Endothelial cell of umbilical vein (primary cell): Measurements from ENCODE around the gene C1orf174. TPM values are rescaled to one million over a fixed set of nuclear protein-coding genes. Genes with fewer than 3 reads are reported as not detected.

Experiments used
- BruUV-seq: library from RNA; stranded (reverse); fragments of 400-500 nt; replicated peaks from 2 replicates; lab custom pipeline; 2021; lab: Mats Ljungman, UMichigan
- CTCF ChIA-PET: fragments of 300-600, 350-600 bp; sonication (Branson Sonifier 250); formaldehyde crosslinking; loops from one replicate; lab custom pipeline; 2021; ENCODE audit warnings: antibody characterized with exemption, inconsistent platforms; lab: Charles Lee
- POLR2A ChIA-PET: fragments of 300-600, 350-600 bp; sonication (Branson Sonifier 250); formaldehyde crosslinking; loops from one replicate; lab custom pipeline; 2021; ENCODE audit warnings: antibody characterized with exemption, inconsistent platforms; lab: Charles Lee
- DNase-seq: peaks from one replicate; pipeline ENCODE4 v3.0.0-alpha.2; 2011; ENCODE audit warnings: low read depth, low spot score
- FAIRE-seq: peaks from 2 replicates; lab custom pipeline; 2011; peaks lifted over from hg19 to GRCh38; lab: Jason Lieb, UNC
- H2AFZ ChIP-seq: 2 replicates; pipeline ENCODE4 v1.6.0; 2012; ENCODE audit warnings: low read depth, low read length, control low read depth, inconsistent platforms
- H3K27ac ChIP-seq: 2 replicates; pipeline ENCODE4 v1.5.1; 2011; ENCODE audit warnings: low read depth, mild to moderate bottlenecking, control low read depth, low read length, moderate library complexity; ENCODE audit not compliant: insufficient read depth
- H3K27me3 ChIP-seq, 2 experiments: 2 replicates each; pipeline versions ENCODE4 v1.6.0 to v1.6.1; 2011; ENCODE audit warnings: low read length in 2 of 2, mixed read lengths in 1 of 2; ENCODE audit not compliant: control insufficient read depth in 2 of 2, insufficient read depth in 2 of 2
- H3K36me3 ChIP-seq, 2 experiments: 2 replicates in 1 of 2; 3 replicates in 1 of 2; pipeline ENCODE4 v1.5.1; 2011; ENCODE audit warnings: low read length in 2 of 2, mild to moderate bottlenecking in 1 of 2, moderate library complexity in 1 of 2; ENCODE audit not compliant: control insufficient read depth in 2 of 2, insufficient read depth in 2 of 2; ENCODE audit errors: extremely low read depth in 1 of 2
- H3K4me1 ChIP-seq: 3 replicates; pipeline ENCODE4 v1.5.1; 2011; ENCODE audit warnings: mild to moderate bottlenecking, low read length; ENCODE audit not compliant: control insufficient read depth, insufficient read depth; ENCODE audit errors: extremely low read depth
- H3K4me2 ChIP-seq: 2 replicates; pipeline ENCODE4 v1.6.1; 2011; ENCODE audit warnings: low read length, control low read depth, mixed read lengths; ENCODE audit not compliant: insufficient read depth
- H3K4me3 ChIP-seq, 3 experiments: fragments of 200-600 bp in 1 of 3; sonication (generic), shearing (Covaris generic) in 1 of 3; replicated peaks in 1 of 3; 2 replicates each; pipeline ENCODE4 v1.5.1; 2011 to 2016; ENCODE audit warnings: control low read depth in 3 of 3, low read length in 3 of 3, mild to moderate bottlenecking in 2 of 3, inconsistent platforms in 1 of 3, low read depth in 1 of 3, moderate library complexity in 1 of 3; ENCODE audit not compliant: insufficient read depth in 1 of 3
- H3K79me2 ChIP-seq: 2 replicates; pipeline ENCODE4 v1.6.0; 2012; ENCODE audit warnings: low read length, inconsistent platforms; ENCODE audit not compliant: control insufficient read depth, insufficient read depth
- H3K9ac ChIP-seq: replicated peaks from 2 replicates; pipeline ENCODE3; 2011; ENCODE audit warnings: low read length, control low read depth; ENCODE audit not compliant: insufficient read depth; ENCODE audit errors: extremely low read depth
- H3K9me1 ChIP-seq: replicated peaks from 3 replicates; pipeline ENCODE4 v1.6.0; 2011; ENCODE audit warnings: mild to moderate bottlenecking, low read length; ENCODE audit not compliant: control insufficient read depth, insufficient read depth; ENCODE audit errors: extremely low read depth
- H3K9me3 ChIP-seq: replicated peaks from 2 replicates; pipeline ENCODE4 v1.5.1; 2012; ENCODE audit warnings: low read length, inconsistent platforms; ENCODE audit not compliant: control insufficient read depth, insufficient read depth
- H4K20me1 ChIP-seq: replicated peaks from 2 replicates; pipeline ENCODE3; 2011; ENCODE audit warnings: mild to moderate bottlenecking, low read length; ENCODE audit not compliant: control insufficient read depth, insufficient read depth; ENCODE audit errors: extremely low read depth
- CTCF ChIP-seq, 2 donors: IDR thresholded peaks; 1 replicate in 1 of 2; 2 replicates in 1 of 2; pipeline ENCODE4 v1.5.1; 2011; ENCODE audit warnings: low read length in 2 of 2, mild to moderate bottlenecking in 2 of 2, moderate library complexity in 2 of 2, control low read depth in 1 of 2, inconsistent platforms in 1 of 2, low read depth in 1 of 2; ENCODE audit not compliant: insufficient read depth in 1 of 2; ENCODE audit errors: extremely low read depth in 1 of 2
- EZH2 ChIP-seq: IDR thresholded peaks from 2 replicates; pipeline ENCODE4 v1.6.1; 2012; ENCODE audit warnings: borderline replicate concordance, low read depth, mild to moderate bottlenecking, moderate library complexity, low read length, inconsistent platforms; ENCODE audit not compliant: severe bottlenecking
- FOS ChIP-seq: IDR thresholded peaks from 2 replicates; pipeline ENCODE4 v1.6.1; 2011; ENCODE audit warnings: mild to moderate bottlenecking, low read length, moderate library complexity, borderline replicate concordance; ENCODE audit not compliant: insufficient read depth
- GATA2 ChIP-seq: IDR thresholded peaks from 2 replicates; pipeline ENCODE4 v1.7.0; 2011; ENCODE audit warnings: low read depth, mild to moderate bottlenecking, moderate library complexity, mixed read lengths, low read length; ENCODE audit not compliant: insufficient read length, insufficient read depth
- JUN ChIP-seq: IDR thresholded peaks from 2 replicates; pipeline ENCODE4 v1.6.1; 2011; ENCODE audit warnings: borderline replicate concordance, low read depth; ENCODE audit not compliant: insufficient read length, insufficient read depth
- MYC ChIP-seq: IDR thresholded peaks from one replicate; pipeline ENCODE4 v1.6.1; 2011; ENCODE audit warnings: mild to moderate bottlenecking, low read depth, low read length
- POLR2A ChIP-seq: IDR thresholded peaks from 2 replicates; pipeline ENCODE4 v1.6.1; 2012; ENCODE audit warnings: low read depth, mild to moderate bottlenecking, control low read depth, low read length
- POLR2AphosphoS5 ChIP-seq: IDR thresholded peaks from 2 replicates; pipeline ENCODE4 v1.6.1; 2012; ENCODE audit warnings: low read depth, mild to moderate bottlenecking, control low read depth, low read length, moderate library complexity; ENCODE audit not compliant: insufficient read depth
- dilution Hi-C: fragments of 300-500 bp; cut with MboI; formaldehyde crosslinking; loops from one replicate; pipeline ENCODE4 v1.15.0; 2019; ENCODE audit warnings: low sequenced_read_pairs; ENCODE audit not compliant: extremely low pct_ligation_motif_present
- intact Hi-C: fragments of 100-400 bp; cut with micrococcal nuclease; formaldehyde crosslinking; loops from one replicate; pipeline ENCODE4 v1.10.0; 2022
- polyA plus RNA-seq, 4 experiments: library from polyadenylated mRNA; depleted of rRNA in 3 of 4; stranded (reverse) in 3 of 4; unstranded in 1 of 4; fragments of >200 nt; gene quantifications; 2 replicates each; pipeline versions ENCODE4 v1.2.1 to v1.2.3, GENCODE V29; 2011 to 2012; ENCODE audit warnings: missing spikeins in 1 of 4
- total RNA-seq: library from RNA; stranded (reverse); gene quantifications from 2 replicates; pipeline ENCODE4 v1.2.3, GENCODE V29; 2021
- TF ChIP-seq, protein P1 (sequence below): IDR thresholded peaks from 2 replicates; pipeline ENCODE4 v1.6.1; 2011; ENCODE audit not compliant: insufficient read depth, insufficient read length

C1orf174 gene
- total and polyA plus RNA-seq, 2 donors (not counting 3 experiments of a cell fraction or from before 2014, with no cell fraction given), result 28.0 to 31.7 TPM

GRCh38 chr1:3919706-3920105 is 19.6 kb upstream of the C1orf174 start:
- CTCF ChIA-PET, result no interaction called here
- dilution Hi-C loops, result no loop called here
- H3K9ac ChIP-seq, result no peak overlapping the region
- POLR2A ChIA-PET, result no interaction called here
- intact Hi-C loops, result no loop called here
- H3K4me1 ChIP-seq, result no peaks in the 10 kb centered on the region
- TF ChIP-seq POLR2A, result no peak
- TF ChIP-seq CTCF (IDR thresholded peaks at IDR 0.05; ENCODE audit: extremely low read depth in 1 of 2, insufficient read depth in 1 of 2, low read depth in 1 of 2, low read length in 2 of 2), result no peak
- no peak for TF ChIP-seq POLR2AphosphoS5
- no peak for TF ChIP-seq JUN
- no peak for TF ChIP-seq GATA2
- no peak for TF ChIP-seq EZH2
- TF ChIP-seq FOS, result no peak
- no peak for TF ChIP-seq MYC
- TF ChIP-seq, protein P1, sequence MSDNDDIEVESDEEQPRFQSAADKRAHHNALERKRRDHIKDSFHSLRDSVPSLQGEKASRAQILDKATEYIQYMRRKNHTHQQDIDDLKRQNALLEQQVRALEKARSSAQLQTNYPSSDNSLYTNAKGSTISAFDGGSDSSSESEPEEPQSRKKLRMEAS, result no peak
- H2AFZ ChIP-seq, result no peak overlapping the region
- H4K20me1 ChIP-seq, result no peaks in the 10 kb centered on the region
- no peak overlapping the region for H3K27ac ChIP-seq
- H3K9me1 ChIP-seq, result no peaks in the 10 kb centered on the region
- no peaks in the 10 kb centered on the region for H3K36me3 ChIP-seq
- no peaks in the 10 kb centered on the region for H3K9me3 ChIP-seq
- FAIRE-seq (no peak), DNase-seq (no peak)
- no peak overlapping the region for H3K4me2 ChIP-seq
- H3K4me3 ChIP-seq, result no peak overlapping the region
- BruUV-seq, result no TSS peak
- no peaks in the 10 kb centered on the region for H3K79me2 ChIP-seq
- no peaks in the 10 kb centered on the region for H3K27me3 ChIP-seq
